BE2C (cell line): ENCODE results near the gene GADD45B.

Source experiments
- DNase-seq: peaks from one replicate; pipeline ENCODE4 v3.0.0-alpha.2; 2020
- H3K27me3 ChIP-seq: fragments of 250-450 bp; sonication (Bioruptor Pico); 2 replicates; pipeline ENCODE4 v1.5.1; 2020; ENCODE audit warnings: mild to moderate bottlenecking
- H3K36me3 ChIP-seq: fragments of 250-450 bp; sonication (Bioruptor Pico); 2 replicates; pipeline ENCODE4 v1.5.1; 2020; ENCODE audit warnings: mild to moderate bottlenecking
- H3K4me1 ChIP-seq: fragments of 250-450 bp; sonication (Bioruptor Pico); 2 replicates; pipeline ENCODE4 v1.5.1; 2020
- H3K4me3 ChIP-seq: 2 replicates; pipeline ENCODE4 v1.5.1; 2011; ENCODE audit warnings: low read depth, low read length
- H3K9me3 ChIP-seq: fragments of 250-450 bp; sonication (Bioruptor Pico); 2 replicates; pipeline ENCODE4 v1.5.1; 2020
- CTCF ChIP-seq: IDR thresholded peaks from 2 replicates; pipeline ENCODE4 v1.5.1; 2012; ENCODE audit warnings: mild to moderate bottlenecking, low read depth, low read length

The GADD45B gene

GRCh38 chr19:2443116-2443784 lies 32.7 kb upstream of the GADD45B start:
- Histone ChIP-seq H3K4me1 (no peaks in the 10 kb centered on the region), H3K4me3 (no peak overlapping the region), H3K27me3 (no peaks in the 10 kb centered on the region), H3K9me3 (no peaks in the 10 kb centered on the region), H3K36me3 (peaks cover 67% of the 10 kb centered on the region)
- no peak for TF ChIP-seq CTCF
- DNase-seq, result no peak

DNA sequence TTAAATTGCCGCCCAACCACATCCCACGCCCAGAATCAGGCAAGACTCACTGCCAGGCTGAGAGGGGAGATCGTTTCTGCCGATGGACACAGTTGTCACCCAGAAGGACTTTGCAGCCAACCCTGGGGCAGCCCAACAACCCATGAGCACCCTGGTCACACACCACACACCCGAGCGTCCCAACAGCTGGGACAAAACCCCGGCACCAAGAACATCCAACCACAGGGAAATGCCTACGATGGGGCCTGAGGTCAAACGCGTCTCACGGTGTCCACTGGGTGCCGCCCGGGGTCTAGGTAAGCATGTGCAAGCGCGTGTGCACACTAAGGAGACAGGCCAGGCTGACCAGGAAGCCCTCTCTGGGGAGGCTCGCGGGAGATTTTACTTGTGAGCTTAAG lies 32.1 kb upstream of the GADD45B start:
- Histone ChIP-seq H3K36me3 (peaks cover 64% of the 10 kb centered on the region), H3K9me3 (no peaks in the 10 kb centered on the region)
- TF ChIP-seq CTCF, result no peak

DNA sequence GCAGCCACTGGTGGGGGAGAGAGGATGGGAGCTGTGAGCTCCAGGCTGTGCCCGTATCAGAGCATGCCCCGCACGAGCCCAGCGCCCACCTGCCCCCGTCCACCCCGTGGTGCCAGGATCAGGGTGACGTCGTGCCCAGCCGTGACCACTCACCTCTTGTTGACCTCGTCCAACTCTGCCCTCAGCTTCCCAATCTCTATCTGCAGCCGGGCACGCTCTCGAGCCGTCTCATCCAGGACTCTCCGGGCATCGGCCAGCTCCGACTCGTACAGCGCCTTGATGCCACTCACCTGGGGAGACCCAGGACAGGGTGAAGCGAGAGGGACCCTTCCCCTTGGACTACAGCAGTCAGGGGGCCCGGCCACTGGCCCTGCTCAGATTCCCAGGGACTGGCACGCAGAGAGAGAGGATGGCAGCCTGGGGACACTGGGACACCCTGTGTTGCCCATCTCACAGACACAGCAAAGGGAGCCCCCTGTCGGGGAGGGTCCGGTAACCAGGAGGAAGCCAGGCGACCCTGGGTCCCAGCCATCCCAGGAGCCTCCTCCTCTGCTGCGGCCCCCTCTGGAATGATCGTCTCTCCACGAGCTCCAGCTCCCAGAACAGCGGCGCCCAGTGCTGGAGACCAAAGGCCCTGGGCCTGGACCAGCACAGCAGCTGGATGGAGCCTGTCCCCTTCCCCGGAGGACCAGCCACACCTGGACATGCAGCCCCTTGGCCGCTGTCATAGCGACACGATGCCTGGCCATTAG lies 31.5 kb upstream of the GADD45B start:
- DNase-seq, result no peak
- Histone ChIP-seq H3K36me3 (peaks cover 65% of the 10 kb centered on the region), H3K4me3 (no peak overlapping the region), H3K27me3 (no peaks in the 10 kb centered on the region), H3K4me1 (no peaks in the 10 kb centered on the region), H3K9me3 (no peaks in the 10 kb centered on the region)
- TF ChIP-seq CTCF, result no peak

More for the DNA sequence above, 32.1 kb upstream of the GADD45B start:
- H3K4me1 ChIP-seq, result no peaks in the 10 kb centered on the region
- no peak overlapping the region for H3K4me3 ChIP-seq
- H3K27me3 ChIP-seq, result no peaks in the 10 kb centered on the region
- no peak for DNase-seq

GRCh38 chr19:2446381-2446780 lies 29.5 kb upstream of the GADD45B start:
- Histone ChIP-seq H3K4me3 (no peak overlapping the region), H3K36me3 (peaks cover 62% of the 10 kb centered on the region), H3K4me1 (no peaks in the 10 kb centered on the region), H3K9me3 (no peaks in the 10 kb centered on the region), H3K27me3 (no peaks in the 10 kb centered on the region)
- DNase-seq, result no peak
- no peak for TF ChIP-seq CTCF

DNA sequence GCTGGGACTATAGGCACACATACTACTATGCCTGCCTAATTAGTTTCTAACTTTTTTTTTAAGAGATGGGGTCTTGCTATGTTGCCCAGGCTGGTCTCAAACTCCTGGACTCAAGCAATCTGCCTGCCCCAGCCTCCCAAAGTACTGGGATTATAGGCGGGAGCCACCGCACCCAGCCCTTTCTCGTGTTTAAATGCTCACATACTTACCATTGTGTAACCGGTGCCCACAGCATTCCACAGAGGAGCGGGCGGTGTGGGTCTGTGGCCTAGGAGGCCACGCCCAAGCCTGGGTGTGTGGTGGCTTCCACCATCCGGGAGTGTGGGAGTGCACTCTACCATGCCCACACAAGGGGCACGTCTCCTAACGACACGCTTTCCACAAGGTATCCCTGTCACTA lies 26.9 kb upstream of the GADD45B start:
- no peak for TF ChIP-seq CTCF
- no peak overlapping the region for H3K4me3 ChIP-seq
- no peak for DNase-seq
- no peaks in the 10 kb centered on the region for H3K9me3 ChIP-seq
- no peaks in the 10 kb centered on the region for H3K4me1 ChIP-seq
- H3K27me3 ChIP-seq, result no peaks in the 10 kb centered on the region
- peaks cover 41% of the 10 kb centered on the region for H3K36me3 ChIP-seq

GRCh38 chr19:2451138-2451537 lies 24.8 kb upstream of the GADD45B start:
- Histone ChIP-seq H3K36me3 (peaks cover 34% of the 10 kb centered on the region), H3K9me3 (no peaks in the 10 kb centered on the region), H3K27me3 (no peaks in the 10 kb centered on the region), H3K4me3 (no peak overlapping the region), H3K4me1 (no peaks in the 10 kb centered on the region)
- DNase-seq, result no peak
- TF ChIP-seq CTCF, result no peak
